SK-N-MC (cell line): ENCODE data around the gene NPSR1.

Source experiments
- DNase-seq: peaks from one replicate; pipeline ENCODE4 v3.0.0-alpha.2; 2011; ENCODE audit warnings: low read depth, low spot score
- H3K27ac ChIP-seq: fragments of 200-600 bp; sonication (generic); 2 replicates; pipeline ENCODE4 v1.5.1; 2016; ENCODE audit warnings: mixed run types
- H3K36me3 ChIP-seq: fragments of 200-600 bp; sonication (generic); 2 replicates; pipeline ENCODE4 v1.6.1; 2017; ENCODE audit warnings: antibody characterized with exemption, low read length, mixed read lengths; ENCODE audit not compliant: insufficient read depth
- H3K4me3 ChIP-seq: fragments of 200-600 bp; sonication (generic); 2 replicates; pipeline ENCODE4 v1.5.1; 2016
- H3K9ac ChIP-seq: fragments of 200-600 bp; sonication (generic); 2 replicates; pipeline ENCODE4 v1.8.0; 2017; ENCODE audit warnings: mixed run types, mixed read lengths; ENCODE audit not compliant: insufficient read length
- H3K9me3 ChIP-seq: fragments of 200-600 bp; sonication (generic); 2 replicates; pipeline ENCODE4 v1.6.1; 2017; ENCODE audit warnings: low read depth, mild to moderate bottlenecking, antibody characterized with exemption, low read length, moderate library complexity, mixed read lengths
- EZH2 ChIP-seq: fragments of 200-600 bp; sonication (generic); IDR thresholded peaks from one replicate; pipeline ENCODE4 v1.6.1; 2017; ENCODE audit warnings: antibody characterized with exemption
- FOXP2 ChIP-seq: optimal IDR thresholded peaks from 2 replicates; pipeline ENCODE3; 2011; ENCODE audit warnings: mild to moderate bottlenecking, moderate library complexity; ENCODE audit not compliant: insufficient read depth; ENCODE audit errors: extremely low read length, control extremely low read depth
- POLR2AphosphoS5 ChIP-seq: IDR thresholded peaks from 2 replicates; pipeline ENCODE4 v1.6.1; 2012; ENCODE audit warnings: mild to moderate bottlenecking, low read depth, low read length, borderline replicate concordance

Gene NPSR1

DNA sequence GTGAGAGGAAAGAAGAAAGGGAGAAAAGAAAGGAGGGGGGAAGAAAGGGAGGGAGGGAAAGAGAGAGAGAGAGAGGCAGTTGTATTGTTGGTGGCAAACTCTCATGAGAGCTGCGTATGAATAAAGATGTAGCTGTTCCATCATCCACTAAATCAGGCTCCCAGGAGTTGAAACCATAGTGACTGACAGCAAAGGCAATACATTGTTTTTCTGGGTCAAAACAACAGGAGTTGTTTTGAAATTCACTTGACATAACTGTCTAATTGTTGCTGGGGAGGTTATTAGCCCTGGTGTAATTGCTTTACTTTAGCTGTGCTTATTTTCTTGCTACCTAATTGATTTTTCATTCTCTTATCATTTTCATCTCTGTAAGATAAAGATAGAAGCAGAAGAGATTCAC lies 173.4 kb downstream of the NPSR1 start:
- H3K27ac ChIP-seq = no peak overlapping the region
- H3K9ac ChIP-seq = no peak overlapping the region
- H3K36me3 ChIP-seq = no peaks in the 10 kb centered on the region
- DNase-seq = no peak
- no peaks in the 10 kb centered on the region for H3K9me3 ChIP-seq
- no peak overlapping the region for H3K4me3 ChIP-seq
- TF ChIP-seq FOXP2 (no peak), EZH2 (no peak), POLR2AphosphoS5 (no peak)

DNA sequence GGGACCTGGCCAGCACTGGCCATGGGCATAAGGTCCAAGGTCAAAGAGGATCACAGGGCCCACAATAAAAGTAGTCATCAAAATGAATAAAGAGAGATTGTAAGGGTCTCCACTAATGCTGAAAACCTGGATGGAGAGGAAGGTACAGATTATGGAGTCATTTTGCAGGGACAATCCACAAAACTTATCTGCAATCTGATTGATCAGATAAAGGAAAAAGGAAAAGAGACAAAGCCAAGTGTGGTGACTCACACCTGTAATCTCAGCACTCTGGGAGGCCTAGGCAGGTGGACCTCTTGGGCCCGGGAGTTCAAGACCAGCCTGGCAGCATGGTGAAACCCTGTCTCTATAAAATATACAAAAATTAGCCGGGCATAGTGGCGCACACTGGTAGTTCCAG lies 174.0 kb downstream of the NPSR1 start:
- Histone ChIP-seq H3K9ac (no peak overlapping the region), H3K4me3 (no peak overlapping the region), H3K36me3 (no peaks in the 10 kb centered on the region), H3K27ac (no peak overlapping the region), H3K9me3 (no peaks in the 10 kb centered on the region)
- TF ChIP-seq FOXP2 (no peak), POLR2AphosphoS5 (no peak), EZH2 (no peak)
- DNase-seq = no peak

DNA sequence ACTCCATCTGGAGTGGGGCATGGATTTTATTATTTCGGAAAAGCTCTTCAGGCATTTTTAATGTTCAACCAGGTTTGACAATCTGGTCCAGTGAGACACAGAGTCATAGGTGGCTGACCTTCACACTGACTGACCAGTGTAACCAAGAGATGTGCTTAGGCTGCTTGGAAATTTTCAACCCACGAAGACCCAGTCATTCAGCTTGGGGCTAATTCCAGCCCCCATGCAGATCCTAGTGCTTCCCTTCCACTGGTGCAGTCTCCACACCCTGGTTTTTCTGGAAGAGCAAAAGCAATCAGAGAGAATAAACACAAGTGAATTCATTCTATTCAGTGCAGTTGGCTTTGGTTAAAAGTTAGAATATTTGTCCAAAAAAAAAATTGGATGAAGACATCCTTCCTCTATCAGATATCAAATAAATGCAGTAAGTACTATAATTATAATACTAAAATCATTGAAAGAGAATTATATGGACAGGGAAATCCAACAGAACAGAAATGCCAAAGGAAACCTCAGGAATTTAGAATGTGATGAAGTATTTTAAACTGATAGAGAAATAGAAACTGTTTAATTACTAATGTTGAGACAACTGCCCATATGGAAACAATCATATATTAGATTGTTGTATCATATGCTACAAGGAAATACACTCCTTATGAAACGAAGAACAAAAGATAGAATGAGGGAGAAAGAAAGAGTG lies 178.0 kb downstream of the NPSR1 start:
- TF ChIP-seq FOXP2 (no peak), EZH2 (no peak), POLR2AphosphoS5 (no peak)
- Histone ChIP-seq H3K36me3 (no peaks in the 10 kb centered on the region), H3K27ac (no peak overlapping the region), H3K9ac (no peak overlapping the region), H3K9me3 (no peaks in the 10 kb centered on the region), H3K4me3 (no peak overlapping the region)
- DNase-seq = no peak

DNA sequence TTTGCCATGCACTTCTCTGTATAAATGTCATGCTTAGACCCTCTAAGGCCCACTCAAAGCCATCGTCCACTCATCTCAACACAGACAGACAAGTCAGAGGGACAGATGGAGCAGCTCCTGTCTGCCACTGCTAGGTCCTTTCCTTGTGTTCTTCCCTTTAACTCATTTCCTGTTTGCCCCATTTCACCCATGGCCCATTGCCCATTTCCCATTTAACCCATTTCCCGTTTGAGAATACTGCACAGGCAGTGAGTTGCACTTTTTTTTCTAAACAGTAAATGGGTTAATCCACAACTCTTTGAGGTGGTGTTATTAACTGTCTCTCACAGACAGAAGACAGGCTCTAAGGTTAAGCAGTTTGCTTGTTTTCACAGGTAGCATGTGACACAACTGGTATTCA lies 179.3 kb downstream of the NPSR1 start:
- DNase-seq = no peak

DNA sequence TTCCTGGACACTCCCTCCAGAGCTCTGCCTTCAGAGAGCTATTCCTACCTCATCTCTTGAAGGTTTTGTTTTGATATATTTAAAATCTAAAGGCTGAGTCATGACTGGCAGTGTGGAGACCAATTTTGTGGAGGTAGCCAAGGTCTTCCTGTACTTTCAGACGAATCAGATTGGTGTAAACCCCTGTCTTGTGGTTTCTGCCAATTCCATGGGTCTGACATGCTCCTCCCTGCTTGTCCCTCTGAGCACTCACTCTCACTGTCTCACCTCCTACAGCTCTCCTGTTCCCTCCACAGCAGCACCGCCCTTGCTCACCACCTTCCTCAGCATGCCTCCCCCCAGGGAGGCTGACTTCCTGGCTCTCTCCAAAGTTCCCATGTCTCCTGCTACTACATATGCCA lies 179.8 kb downstream of the NPSR1 start:
- Histone ChIP-seq H3K4me3 (no peak overlapping the region), H3K27ac (no peak overlapping the region), H3K9ac (no peak overlapping the region), H3K36me3 (no peaks in the 10 kb centered on the region), H3K9me3 (no peaks in the 10 kb centered on the region)
- no peak for DNase-seq
- TF ChIP-seq FOXP2 (no peak), EZH2 (no peak), POLR2AphosphoS5 (no peak)

More for the DNA sequence above, 179.3 kb downstream of the NPSR1 start:
- H3K9ac ChIP-seq = no peak overlapping the region
- H3K4me3 ChIP-seq = no peak overlapping the region
- H3K36me3 ChIP-seq = no peaks in the 10 kb centered on the region
- H3K9me3 ChIP-seq = no peaks in the 10 kb centered on the region
- TF ChIP-seq FOXP2 (no peak), EZH2 (no peak), POLR2AphosphoS5 (no peak)
- H3K27ac ChIP-seq = no peak overlapping the region

DNA sequence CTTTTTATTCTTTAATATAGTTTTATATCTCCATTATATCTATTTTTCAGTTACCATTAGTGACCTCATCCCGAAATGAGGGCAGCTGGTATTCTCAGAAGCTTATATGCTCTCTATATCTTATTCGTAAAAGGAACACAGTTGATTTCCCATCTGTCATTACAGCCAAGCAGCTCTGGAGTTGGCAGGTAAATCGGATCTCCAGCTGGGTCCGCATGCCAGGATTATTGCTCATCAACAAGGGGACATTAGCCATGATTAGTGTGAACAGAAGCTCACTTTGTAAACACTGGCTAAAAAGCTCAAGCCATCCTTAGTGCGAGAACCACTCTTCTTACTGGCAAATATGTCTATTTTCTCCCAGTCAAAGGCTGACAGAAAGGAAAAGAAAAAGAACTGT lies 180.3 kb downstream of the NPSR1 start:
- no peak for DNase-seq
- no peak overlapping the region for H3K4me3 ChIP-seq
- H3K9me3 ChIP-seq = no peaks in the 10 kb centered on the region
- H3K27ac ChIP-seq = no peak overlapping the region
- no peak overlapping the region for H3K9ac ChIP-seq
- no peak for TF ChIP-seq EZH2
- no peak for TF ChIP-seq POLR2AphosphoS5
- no peak for TF ChIP-seq FOXP2
- H3K36me3 ChIP-seq = no peaks in the 10 kb centered on the region

DNA sequence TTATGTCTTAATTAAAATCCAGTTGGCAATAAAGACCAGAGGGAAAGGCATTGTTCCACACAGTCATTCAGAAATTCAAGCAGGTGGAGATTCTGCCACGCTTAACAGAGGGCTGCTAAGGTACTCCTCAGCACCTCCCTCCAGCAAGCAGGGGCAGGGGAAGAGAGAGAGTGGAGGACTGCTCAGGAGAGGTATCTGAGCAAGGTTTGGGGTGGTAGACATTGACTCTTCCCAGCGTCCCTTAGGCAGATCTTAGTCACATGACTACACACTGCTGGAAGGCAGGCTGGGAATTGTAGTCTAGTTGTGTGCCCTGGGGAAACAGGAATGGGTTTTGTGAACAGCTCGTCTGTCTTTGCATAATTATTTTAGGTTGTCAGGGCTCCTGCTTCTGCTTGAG lies 181.6 kb downstream of the NPSR1 start:
- DNase-seq = no peak
- Histone ChIP-seq H3K4me3 (no peak overlapping the region), H3K9ac (no peak overlapping the region), H3K9me3 (no peaks in the 10 kb centered on the region), H3K36me3 (no peaks in the 10 kb centered on the region), H3K27ac (no peak overlapping the region)
- TF ChIP-seq EZH2 = no peak
- no peak for TF ChIP-seq POLR2AphosphoS5

DNA sequence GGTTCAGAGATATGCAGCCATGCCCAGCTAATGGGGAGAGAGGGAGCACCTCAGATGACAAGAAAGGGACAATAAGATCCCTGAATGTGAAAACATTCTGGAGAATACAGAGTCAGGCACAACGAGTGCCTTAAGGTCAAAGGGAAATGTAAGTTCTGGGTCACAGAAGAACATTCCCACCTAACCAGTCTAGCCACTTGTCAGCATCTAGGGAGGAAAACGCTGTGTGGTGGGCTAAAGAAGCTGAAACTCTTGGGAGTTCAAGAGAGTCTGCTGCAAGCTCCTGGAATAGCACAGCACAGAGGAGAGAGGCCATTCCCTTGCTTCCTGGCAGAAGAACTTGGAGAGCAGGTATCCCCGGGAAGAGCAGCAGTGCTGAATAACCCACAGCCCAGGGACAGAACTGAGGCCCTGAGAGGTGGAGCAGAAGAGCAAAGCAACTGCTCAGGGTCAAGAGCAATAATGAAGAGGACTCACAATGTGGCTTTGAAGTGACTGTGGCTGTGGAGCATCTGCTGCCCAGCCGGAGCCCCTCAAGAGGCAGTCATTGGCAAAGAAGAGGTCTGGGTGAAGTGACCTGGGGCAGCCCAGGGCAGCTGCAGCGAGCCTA lies 182.3 kb downstream of the NPSR1 start:
- Histone ChIP-seq H3K9ac (no peak overlapping the region), H3K4me3 (no peak overlapping the region), H3K27ac (no peak overlapping the region), H3K36me3 (no peaks in the 10 kb centered on the region), H3K9me3 (no peaks in the 10 kb centered on the region)
- no peak for DNase-seq
- TF ChIP-seq FOXP2 (no peak), EZH2 (no peak), POLR2AphosphoS5 (no peak)

DNA sequence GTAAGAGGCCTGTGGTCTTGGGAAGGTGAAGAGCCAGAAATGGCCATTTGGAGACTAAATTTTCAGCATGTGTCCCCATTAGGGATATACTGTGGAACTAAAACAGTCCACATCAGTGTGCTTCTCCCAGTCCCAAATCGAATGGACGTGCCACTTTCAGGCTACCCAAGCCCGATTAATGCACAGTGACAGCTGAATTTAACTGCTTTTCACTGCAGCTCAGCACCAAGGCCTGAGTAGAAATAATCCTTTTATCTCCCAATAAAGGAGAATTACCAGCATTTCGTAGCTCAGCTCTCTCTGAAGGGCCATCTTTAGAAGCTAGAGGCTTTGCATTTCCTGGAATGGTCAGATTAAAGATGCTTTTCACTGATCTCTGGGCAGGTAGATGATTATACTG lies 183.3 kb downstream of the NPSR1 start:
- no peaks in the 10 kb centered on the region for H3K9me3 ChIP-seq
- no peaks in the 10 kb centered on the region for H3K36me3 ChIP-seq
- no peak overlapping the region for H3K4me3 ChIP-seq
- H3K27ac ChIP-seq = no peak overlapping the region
- TF ChIP-seq EZH2 = no peak
- TF ChIP-seq POLR2AphosphoS5 = no peak
- TF ChIP-seq FOXP2 = no peak
- no peak for DNase-seq
- no peak overlapping the region for H3K9ac ChIP-seq
